Mononuclear cell (primary cell): ENCODE data around the gene ARRDC1. TPM values are rescaled to one million over a fixed set of nuclear protein-coding genes. Genes with fewer than 3 reads are reported as not detected.
"Not testable (repeated sequence)": the region's sequence is repeated elsewhere in the genome, so short reads cannot be mapped to it uniquely, and the experiment has no call there.

ENCODE experiments used
- H3K27me3 ChIP-seq: 2 replicates; pipeline ENCODE4 v1.6.0; 2011; ENCODE audit warnings: low read length, control low read depth; ENCODE audit not compliant: insufficient read depth
- H3K4me1 ChIP-seq: 2 replicates; pipeline ENCODE4 v1.5.1; 2011; ENCODE audit warnings: mild to moderate bottlenecking, low read length, control low read depth; ENCODE audit not compliant: insufficient read depth
- H3K4me3 ChIP-seq: 2 replicates; pipeline ENCODE4 v1.5.1; 2011; ENCODE audit warnings: mild to moderate bottlenecking, low read length, moderate library complexity
- H3K9me3 ChIP-seq: 2 replicates; pipeline ENCODE4 v1.5.1; 2011; ENCODE audit warnings: low read depth, mild to moderate bottlenecking, control low read depth, low read length
- total RNA-seq: library from RNA; depleted of rRNA; stranded (reverse); fragments of >200 nt; gene quantifications from one replicate; pipeline ENCODE4 v1.2.3, GENCODE V29; 2012

The ARRDC1 gene
- total RNA-seq, 1 donor, result 28.7 TPM

- H3K4me3 ChIP-seq, result no peak overlapping the region
- no peaks in the 10 kb centered on the region for H3K27me3 ChIP-seq
- peaks cover 41% of the 10 kb centered on the region for H3K4me1 ChIP-seq
- H3K9me3 ChIP-seq, result no peaks in the 10 kb centered on the region
Measured at GRCh38 chr9:137614631-137615386, 9.3 kb downstream of the ARRDC1 start.

- Histone ChIP-seq H3K27me3 (no peaks in the 10 kb centered on the region), H3K4me3 (no peak overlapping the region), H3K4me1 (peaks cover 47% of the 10 kb centered on the region), H3K9me3 (no peaks in the 10 kb centered on the region)
Measured at GRCh38 chr9:137615387-137615871, 9.9 kb downstream of the ARRDC1 start.

- Histone ChIP-seq H3K4me1 (peaks cover 37% of the 10 kb centered on the region), H3K4me3 (peak within 1 kb of the TSS; percentile 93), H3K27me3 (no peaks in the 10 kb centered on the region), H3K9me3 (no peaks in the 10 kb centered on the region)
Measured at GRCh38 chr9:137618105-137619067, 12.9 kb downstream of the ARRDC1 start, which contains the start of gene EHMT1. EHMT1 (plus strand) TSS chr9:137619005; CDS start chr9:137619029, 24 bp downstream.

- no peaks in the 10 kb centered on the region for H3K27me3 ChIP-seq
- H3K9me3 ChIP-seq, result no peaks in the 10 kb centered on the region
- peak overlapping the region; percentile 74 for H3K4me3 ChIP-seq
- H3K4me1 ChIP-seq, result peaks cover 37% of the 10 kb centered on the region
Measured at GRCh38 chr9:137619240-137620047, 14.0 kb downstream of the ARRDC1 start.

- peaks cover 43% of the 10 kb centered on the region for H3K4me1 ChIP-seq
- H3K9me3 ChIP-seq, result no peaks in the 10 kb centered on the region
- no peaks in the 10 kb centered on the region for H3K27me3 ChIP-seq
- peak overlapping the region; percentile 74 for H3K4me3 ChIP-seq
Measured at GRCh38 chr9:137620048-137620405, 14.5 kb downstream of the ARRDC1 start.

GRCh38 chr9:137620581-137620980 lies 15.1 kb downstream of the ARRDC1 start:
- H3K9me3 ChIP-seq, result no peaks in the 10 kb centered on the region
- no peak overlapping the region for H3K4me3 ChIP-seq
- no peaks in the 10 kb centered on the region for H3K27me3 ChIP-seq
- peaks cover 48% of the 10 kb centered on the region for H3K4me1 ChIP-seq

GRCh38 chr9:137621131-137621757 lies 15.8 kb downstream of the ARRDC1 start:
- Histone ChIP-seq H3K9me3 (no peaks in the 10 kb centered on the region), H3K27me3 (no peaks in the 10 kb centered on the region), H3K4me1 (peaks cover 55% of the 10 kb centered on the region), H3K4me3 (no peak overlapping the region)

- H3K9me3 ChIP-seq, H3K4me3 ChIP-seq, H3K27me3 ChIP-seq: not testable (repeated sequence)
- H3K4me1 ChIP-seq, result peaks cover 62% of the 10 kb centered on the region
Measured at GRCh38 chr9:137622211-137622610, 16.7 kb downstream of the ARRDC1 start.

GRCh38 chr9:137626464-137626863 lies 21.0 kb downstream of the ARRDC1 start:
- H3K27me3 ChIP-seq, result no peaks in the 10 kb centered on the region
- peaks cover 73% of the 10 kb centered on the region for H3K4me1 ChIP-seq
- H3K4me3 ChIP-seq, result no peak overlapping the region
- H3K9me3 ChIP-seq, result no peaks in the 10 kb centered on the region

GRCh38 chr9:137627406-137627805 lies 21.9 kb downstream of the ARRDC1 start:
- H3K4me1 ChIP-seq, result peaks cover 80% of the 10 kb centered on the region

GRCh38 chr9:137630126-137630525 lies 24.6 kb downstream of the ARRDC1 start:
- H3K4me1 ChIP-seq, result peaks cover 79% of the 10 kb centered on the region
- no peak overlapping the region for H3K4me3 ChIP-seq
- no peaks in the 10 kb centered on the region for H3K9me3 ChIP-seq
- no peaks in the 10 kb centered on the region for H3K27me3 ChIP-seq

More at GRCh38 chr9:137627406-137627805, 21.9 kb downstream of the ARRDC1 start:
- not testable (repeated sequence) for H3K27me3 ChIP-seq, H3K9me3 ChIP-seq, H3K4me3 ChIP-seq

GRCh38 chr9:137630679-137631078 lies 25.2 kb downstream of the ARRDC1 start:
- Histone ChIP-seq H3K4me3 (no peak overlapping the region), H3K9me3 (no peaks in the 10 kb centered on the region), H3K27me3 (no peaks in the 10 kb centered on the region), H3K4me1 (peaks cover 74% of the 10 kb centered on the region)

- Histone ChIP-seq H3K4me1 (peaks cover 65% of the 10 kb centered on the region), H3K4me3 (no peak overlapping the region), H3K9me3 (no peaks in the 10 kb centered on the region), H3K27me3 (no peaks in the 10 kb centered on the region)
Measured at GRCh38 chr9:137631345-137632229, 26.1 kb downstream of the ARRDC1 start.
